NCI-H526 treated with DMSO at 0.1 percent for 48 hours (cell line): ENCODE measurements around the gene IER5L.
"Not testable (repeated sequence)": the region's sequence is repeated elsewhere in the genome, so short reads cannot be mapped to it uniquely, and the experiment has no call there.

Experiments
- DNase-seq: peaks from one replicate; lab custom pipeline; 2025; lab: John Stamatoyannopoulos, UW

The IER5L gene

DNA sequence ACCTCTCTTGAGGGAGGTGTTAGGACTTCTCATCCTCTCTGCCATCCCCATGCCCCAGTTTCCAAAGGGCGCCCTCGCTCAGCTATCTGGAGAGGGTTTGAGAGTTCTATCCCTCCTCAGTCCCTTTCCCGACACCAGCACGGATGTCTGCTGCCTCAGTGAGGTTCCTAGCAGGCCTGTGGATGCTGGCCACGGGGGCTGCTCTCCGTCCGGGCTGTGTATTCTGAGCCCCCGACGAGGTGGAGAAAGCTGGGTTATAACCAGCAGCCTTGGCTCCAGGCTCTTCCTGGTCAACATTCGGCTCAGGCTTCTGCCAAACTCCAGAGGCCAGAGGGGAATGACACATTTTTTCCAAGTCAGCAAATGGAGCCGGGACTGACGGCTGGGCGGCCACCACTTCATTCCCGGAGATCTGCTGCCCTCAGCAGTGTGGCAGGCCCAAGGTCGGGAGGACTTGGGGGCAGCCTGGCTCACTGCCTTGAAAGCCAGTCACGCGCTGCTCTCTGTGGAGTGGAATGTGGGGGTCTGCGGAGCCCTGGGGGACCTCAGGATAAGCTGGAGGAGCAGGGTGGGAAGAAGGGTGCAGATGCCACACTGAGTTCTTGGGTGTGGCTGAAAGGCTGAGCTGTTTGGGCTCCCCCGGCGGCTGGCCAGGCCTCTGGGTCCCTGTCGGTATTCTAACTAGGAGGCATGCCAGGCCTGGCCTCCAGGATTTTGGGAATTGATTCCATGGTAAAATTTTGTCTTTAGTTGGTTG is 39.4 kb downstream of the IER5L start:
- DNase-seq, result no peak

DNA sequence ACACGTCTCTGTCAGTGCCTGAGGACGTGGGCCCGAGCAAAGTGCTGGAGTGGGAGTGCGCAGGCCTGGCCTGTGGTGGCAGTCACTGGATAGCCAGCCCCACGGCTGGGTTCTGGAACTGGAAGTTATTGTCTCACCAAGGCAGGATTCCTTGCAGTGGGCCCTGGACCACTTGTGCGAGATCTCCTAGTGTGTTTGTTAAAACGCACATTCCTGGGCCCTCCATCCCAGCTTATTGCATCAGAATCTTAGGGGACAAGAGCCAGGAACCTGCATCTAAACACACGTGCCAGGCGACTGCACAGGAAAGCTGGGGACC is 40.0 kb downstream of the IER5L start:
- no peak for DNase-seq

DNA sequence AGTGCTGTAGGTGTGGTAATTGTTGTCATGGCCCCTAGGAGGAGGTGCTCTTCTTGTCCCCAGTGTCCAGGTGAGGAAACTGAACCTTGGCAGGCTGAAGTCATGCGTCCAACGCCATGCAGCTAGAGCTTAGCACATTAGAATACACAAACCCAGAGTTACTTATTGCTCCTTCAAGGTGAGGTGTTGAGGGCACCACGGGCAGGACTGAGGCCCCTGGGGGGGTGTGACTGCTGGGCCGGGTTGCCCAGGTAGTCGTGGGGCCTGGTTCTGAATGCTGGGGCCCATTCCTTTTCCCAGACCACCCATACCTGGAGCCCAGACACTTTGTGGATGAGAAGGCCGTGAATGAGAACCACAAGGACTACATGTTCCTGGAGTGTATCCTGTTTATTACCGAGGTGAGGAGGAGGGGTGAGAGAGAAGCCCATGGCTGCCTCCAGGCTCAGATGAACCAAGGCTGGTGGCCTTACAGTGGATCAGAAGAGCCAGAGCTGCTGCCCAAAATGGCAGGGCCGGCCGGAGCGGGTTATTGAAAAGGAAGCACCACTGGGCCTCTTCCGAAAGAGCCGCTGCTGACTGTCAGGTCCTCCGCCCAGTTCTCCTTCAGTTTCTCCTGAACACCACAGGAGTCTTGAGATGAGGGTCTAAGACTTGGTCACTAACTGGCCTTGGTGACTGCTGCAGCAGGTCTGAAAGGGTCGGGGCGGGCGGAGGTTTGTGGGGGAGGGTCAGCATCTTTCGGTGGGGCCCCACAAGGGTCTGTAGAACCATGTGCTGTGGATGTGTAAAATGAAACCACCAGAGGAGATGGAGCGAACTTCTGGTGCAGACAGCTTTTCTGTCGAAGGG is 40.5 kb downstream of the IER5L start:
- DNase-seq, result no peak

DNA sequence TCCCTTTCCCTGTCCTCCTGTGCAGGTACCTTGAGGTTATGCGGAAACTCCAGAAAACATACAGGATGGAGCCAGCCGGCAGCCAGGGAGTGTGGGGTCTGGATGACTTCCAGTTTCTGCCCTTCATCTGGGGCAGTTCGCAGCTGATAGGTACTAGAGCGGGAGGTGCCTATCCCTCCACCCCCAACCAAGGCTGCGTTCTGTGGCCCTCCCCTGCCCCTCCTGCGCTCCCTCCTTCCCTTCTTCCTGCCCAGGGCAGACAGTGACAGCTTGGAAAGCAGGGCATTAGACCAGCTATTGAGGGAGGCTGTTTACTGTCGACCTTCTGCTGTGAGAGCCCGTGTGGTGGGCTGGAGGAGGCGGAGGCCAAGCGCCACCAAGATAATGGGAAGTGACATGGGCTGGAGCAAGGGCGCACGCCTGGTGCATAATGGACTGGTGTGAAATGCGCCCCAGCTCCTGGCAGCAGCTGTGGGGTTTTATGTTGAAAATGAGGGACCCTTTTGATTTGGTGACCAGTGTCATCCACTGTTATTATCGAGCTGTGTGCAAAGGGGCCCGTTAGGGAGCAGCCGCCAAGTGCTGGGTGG is 41.5 kb downstream of the IER5L start:
- no peak for DNase-seq

DNA sequence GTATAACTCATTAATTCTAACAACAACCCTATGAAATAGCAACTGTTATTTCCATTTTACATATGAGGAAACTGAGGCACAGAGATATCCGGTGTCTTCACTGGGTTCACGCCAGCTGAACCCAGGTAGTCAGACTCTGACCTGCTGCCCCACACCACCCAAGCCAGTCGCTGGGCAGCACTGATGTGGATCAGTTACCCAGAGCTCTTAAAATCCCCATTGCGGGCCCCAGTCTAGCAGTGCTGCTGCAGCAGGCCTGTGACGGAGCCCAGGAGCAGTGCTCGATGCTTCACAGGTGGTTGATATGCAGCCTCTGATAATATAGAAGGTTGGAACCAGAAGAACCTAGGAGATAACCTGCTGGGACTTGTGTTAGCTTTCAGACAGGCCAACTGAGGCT is 42.6 kb downstream of the IER5L start:
- DNase-seq, result no peak

DNA sequence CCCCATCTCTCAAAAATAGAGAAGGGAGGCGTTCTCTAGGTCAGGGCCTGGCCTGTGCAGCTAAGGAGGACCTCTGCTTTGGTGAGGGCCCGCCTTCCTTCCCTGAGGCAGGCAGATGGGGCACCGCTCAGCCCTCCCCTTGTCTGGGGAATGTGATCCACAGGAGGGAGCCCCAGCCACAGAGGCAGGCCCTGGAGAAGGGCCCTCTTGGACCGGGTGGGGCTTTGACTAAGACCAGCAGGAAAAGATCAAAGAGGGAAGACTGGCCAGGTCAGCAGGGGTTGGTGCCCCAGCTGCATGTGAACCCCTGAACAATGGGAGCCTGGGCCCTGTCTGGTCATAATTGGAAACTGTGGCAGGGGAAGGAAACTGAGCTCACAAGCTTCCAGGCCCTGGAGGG is 45.0 kb downstream of the IER5L start:
- DNase-seq, result no peak

DNA sequence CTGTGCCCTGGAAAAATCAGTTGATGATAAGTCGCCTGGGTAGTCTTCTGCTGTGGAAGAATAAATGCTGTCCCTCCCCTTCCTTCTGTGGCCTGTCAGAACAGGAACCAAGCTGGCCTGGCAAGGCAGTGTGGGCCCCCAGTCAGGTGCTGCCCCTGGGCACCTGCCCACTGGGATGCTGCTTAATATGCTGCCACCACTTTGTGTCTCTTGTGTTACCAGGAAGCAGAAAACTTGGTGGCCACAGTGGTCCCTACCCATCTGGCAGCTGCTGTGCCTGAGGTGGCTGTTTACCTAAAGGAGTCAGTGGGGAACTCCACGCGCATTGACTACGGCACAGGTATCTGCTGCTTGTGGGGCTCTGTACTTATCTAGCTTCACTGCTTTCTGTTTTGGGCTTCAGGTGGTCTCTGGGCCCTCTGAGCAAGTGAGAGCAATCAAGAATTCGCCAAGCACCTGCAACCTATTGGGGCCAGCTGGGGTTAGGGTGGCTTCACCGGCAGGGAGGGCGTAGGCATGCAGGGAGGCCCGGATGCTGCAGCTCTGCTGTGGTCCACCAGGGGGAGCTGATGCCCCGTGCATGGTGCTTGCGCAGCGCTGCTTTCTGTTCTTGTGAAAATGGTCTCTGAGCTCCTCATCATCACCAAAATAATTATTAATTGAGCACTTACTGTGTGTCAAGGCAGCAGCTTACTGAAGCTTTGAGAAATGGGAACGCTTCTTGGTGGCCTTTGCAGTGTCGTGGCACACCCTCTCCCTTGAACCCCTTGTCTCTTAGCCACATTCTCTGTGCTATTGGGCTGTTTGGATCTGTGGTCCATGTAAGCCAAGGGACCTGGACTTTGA is 46.5 kb downstream of the IER5L start:
- no peak for DNase-seq

DNA sequence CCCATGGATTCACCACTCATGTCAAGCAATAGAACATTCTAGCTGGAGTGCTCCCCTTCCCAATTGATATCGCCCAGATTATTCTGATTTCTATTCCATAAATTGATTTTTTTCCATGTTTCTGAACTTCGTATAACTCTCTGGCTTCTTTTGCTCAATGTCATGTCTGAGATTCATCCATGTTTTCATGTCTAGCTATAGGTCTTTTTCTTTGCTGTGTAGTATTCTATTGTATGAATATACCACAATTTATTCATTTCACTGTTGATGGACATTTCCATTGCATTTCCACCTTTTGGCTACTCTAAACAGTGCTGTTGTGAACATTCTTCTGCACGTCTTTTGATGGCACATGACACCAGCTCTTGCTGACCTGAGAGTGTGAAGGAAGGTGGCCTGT is 47.3 kb downstream of the IER5L start:
- no peak for DNase-seq

DNA sequence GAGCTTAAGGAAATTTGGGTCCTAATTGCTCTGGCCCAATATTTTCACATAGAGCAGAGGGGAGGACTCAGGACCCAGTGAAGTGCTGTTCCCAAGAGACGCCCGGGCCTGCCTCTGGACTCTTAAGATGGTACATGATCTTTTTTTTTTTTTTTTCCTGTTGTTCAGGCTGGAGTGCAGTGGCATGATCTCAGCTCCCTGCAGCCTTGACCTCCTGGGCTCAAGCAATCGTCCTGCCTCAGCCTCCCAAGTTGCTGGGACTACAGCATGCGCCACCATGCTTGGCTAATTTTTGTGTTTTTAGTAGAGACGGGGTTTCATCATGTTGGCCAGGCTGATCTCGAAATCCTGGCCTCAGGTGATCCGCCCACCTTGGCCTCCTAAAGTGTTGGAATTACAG is 47.8 kb downstream of the IER5L start:
- not testable (repeated sequence) for DNase-seq

DNA sequence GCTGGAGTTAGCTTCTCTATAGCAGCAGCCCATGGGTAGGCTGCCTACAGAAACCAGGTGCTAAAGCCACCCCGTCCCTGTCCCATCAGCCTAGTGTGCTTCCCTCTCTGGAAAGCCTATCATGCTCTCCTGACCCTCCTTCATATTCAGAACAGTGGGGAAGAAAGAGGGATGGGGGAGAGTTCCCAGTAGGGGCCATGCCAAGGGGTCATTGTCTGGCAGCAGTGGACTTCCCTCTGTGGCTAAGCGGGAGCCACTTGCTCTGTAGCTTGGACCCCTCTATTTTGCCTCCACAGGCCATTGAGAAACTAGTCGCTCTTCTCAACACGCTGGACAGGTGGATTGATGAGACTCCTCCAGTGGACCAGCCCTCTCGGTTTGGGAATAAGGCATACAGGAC is 49.4 kb downstream of the IER5L start:
- no peak for DNase-seq

DNA sequence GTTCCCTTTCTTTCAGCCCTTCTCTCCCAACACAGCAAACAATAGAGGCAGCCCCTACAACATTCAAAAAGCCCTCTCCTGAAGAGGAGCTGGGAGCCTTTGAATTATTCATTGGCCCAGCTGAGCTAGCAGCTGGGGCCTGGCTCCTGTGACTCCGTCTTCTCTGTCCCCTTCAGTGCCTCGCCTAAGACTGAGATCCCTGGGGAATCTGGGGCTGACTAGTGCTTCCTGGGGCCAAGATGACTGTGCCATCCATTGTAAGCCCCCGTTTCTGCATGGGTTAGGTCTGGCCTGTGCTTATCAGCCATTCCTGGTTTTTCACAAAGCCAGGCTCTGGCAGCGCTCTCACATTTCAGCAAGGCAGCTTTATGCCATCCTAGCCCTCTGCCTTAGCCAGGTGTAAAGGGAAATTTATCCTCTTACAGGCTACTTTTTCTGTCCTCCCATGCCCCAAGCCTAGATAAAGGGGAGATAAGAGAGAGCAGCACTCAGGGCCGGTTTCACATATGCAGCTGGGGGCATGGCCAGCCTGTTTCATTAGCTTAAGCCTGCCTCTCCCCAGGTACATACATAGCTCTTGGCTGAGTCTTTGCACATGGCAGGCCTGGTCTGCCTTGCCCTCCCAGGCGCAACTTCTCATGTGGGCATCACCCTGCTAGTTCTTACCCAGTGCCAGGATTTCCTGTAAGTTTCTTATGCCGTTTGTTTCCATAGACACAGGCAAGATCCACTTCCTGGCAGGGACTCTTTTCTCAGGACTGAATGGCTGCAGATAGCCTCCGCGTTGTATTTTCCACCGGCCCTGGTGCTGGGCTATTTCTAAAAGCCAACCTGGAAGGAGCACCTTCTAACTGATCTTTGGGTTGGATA is 51.1 kb downstream of the IER5L start:
- DNase-seq, result no peak
